NCI-H128 (cell line): Measurements from ENCODE around the gene HAO1.
"Not testable (repeated sequence)": the region's sequence is repeated elsewhere in the genome, so short reads cannot be mapped to it uniquely, and the experiment has no call there.

Experiments
- DNase-seq: peaks from one replicate; lab custom pipeline; 2025; ENCODE audit not compliant: unreplicated experiment; lab: John Stamatoyannopoulos, UW

The HAO1 gene

GRCh38 chr20:7858734-7859250, 81.5 kb downstream of the HAO1 start:
- DNase-seq: no peak

- DNase-seq: no peak
These were observed 83.5 kb downstream of the HAO1 start for GRCh38 chr20:7856756-7857155.

- no peak for DNase-seq
These were observed 84.7 kb downstream of the HAO1 start for GRCh38 chr20:7855545-7855944.

- no peak for DNase-seq
These were observed 86.8 kb downstream of the HAO1 start for GRCh38 chr20:7853493-7853892.

GRCh38 chr20:7850775-7851490, 89.3 kb downstream of the HAO1 start:
- DNase-seq: no peak

- no peak for DNase-seq
These were observed 90.6 kb downstream of the HAO1 start for GRCh38 chr20:7849675-7850074.

- DNase-seq: no peak
These were observed 91.9 kb downstream of the HAO1 start for GRCh38 chr20:7848351-7848750.

- DNase-seq: no peak
These were observed 96.6 kb downstream of the HAO1 start for GRCh38 chr20:7843613-7844012.

- no peak for DNase-seq
These were observed 98.3 kb downstream of the HAO1 start for GRCh38 chr20:7841971-7842310.

- DNase-seq: no peak
These were observed 98.8 kb downstream of the HAO1 start for GRCh38 chr20:7841291-7841970.

GRCh38 chr20:7836076-7836475, 104.2 kb downstream of the HAO1 start:
- DNase-seq: no peak

GRCh38 chr20:7834441-7834840, 105.8 kb downstream of the HAO1 start:
- not testable (repeated sequence) for DNase-seq
